Upper lobe of right lung (tissue), 1 donor: ENCODE results near the gene ASPRV1. TPM values are rescaled to one million over a fixed set of nuclear protein-coding genes. Genes with fewer than 3 reads are reported as not detected.

Experiments used
- ATAC-seq: fragments of 200-7000 bp; cut with Tn5 transposase; one replicate; pipeline ENCODE4 v1.9.1; 2020; ENCODE audit warnings: mild to moderate bottlenecking, moderate library complexity
- DNase-seq: peaks from one replicate; pipeline ENCODE4 v3.0.0-alpha.2; 2020
- H3K27ac ChIP-seq: fragments of 200-600 bp; one replicate; pipeline ENCODE4 v1.8.0; 2022
- H3K27me3 ChIP-seq: fragments of 200-600 bp; one replicate; pipeline ENCODE4 v1.8.0; 2022; ENCODE audit warnings: mild to moderate bottlenecking
- H3K36me3 ChIP-seq: fragments of 200-600 bp; one replicate; pipeline ENCODE4 v1.8.0; 2022
- H3K4me1 ChIP-seq: fragments of 200-600 bp; one replicate; pipeline ENCODE4 v1.8.0; 2022
- H3K4me3 ChIP-seq: fragments of 200-600 bp; one replicate; pipeline ENCODE4 v1.8.0; 2022; ENCODE audit warnings: mild to moderate bottlenecking
- H3K9me3 ChIP-seq: fragments of 200-600 bp; one replicate; pipeline ENCODE4 v1.8.0; 2022
- CTCF ChIP-seq: fragments of 200-600 bp; IDR thresholded peaks from one replicate; pipeline ENCODE4 v1.8.0; 2022; ENCODE audit warnings: antibody characterized with exemption
- intact Hi-C: fragments of 100-400 bp; cut with DNase I; formaldehyde crosslinking; loops from one replicate; pipeline ENCODE4 v1.11.0; 2022
- total RNA-seq: library from RNA; stranded (reverse); fragmentation: NEBNext Ultra II Directional; extraction: Animal tissue kit (Norgen Biotek cat#: 25700); gene quantifications from one replicate; pipeline ENCODE4 v1.2.1, GENCODE V29; 2021
- donor health status: DM: no; HTN: yes; CAD: no; lungs with severe emphysema.

Gene ASPRV1
- total RNA-seq, 1 donor from 2014 or later, result 2.1 TPM

- DNase-seq (no peak), ATAC-seq (no peak)
- no peak overlapping the region for H3K4me3 ChIP-seq
- H3K36me3 ChIP-seq, result no peaks in the 10 kb centered on the region
- no peak overlapping the region for H3K27ac ChIP-seq
- no peaks in the 10 kb centered on the region for H3K9me3 ChIP-seq
- TF ChIP-seq CTCF, result no peak
- intact Hi-C loops, result no loop called here
- H3K4me1 ChIP-seq, result no peaks in the 10 kb centered on the region
- H3K27me3 ChIP-seq, result no peaks in the 10 kb centered on the region
Measured at GRCh38 chr2:69977906-69978482, 16.6 kb upstream of the ASPRV1 start.

GRCh38 chr2:69977186-69977585, 15.8 kb upstream of the ASPRV1 start:
- intact Hi-C loops, result no loop called here
- H3K27ac ChIP-seq, result no peak overlapping the region
- TF ChIP-seq CTCF, result no peak
- H3K36me3 ChIP-seq, result no peaks in the 10 kb centered on the region
- H3K9me3 ChIP-seq, result no peaks in the 10 kb centered on the region
- DNase-seq (no peak), ATAC-seq (peak; percentile 35)
- no peaks in the 10 kb centered on the region for H3K4me1 ChIP-seq
- no peaks in the 10 kb centered on the region for H3K27me3 ChIP-seq
- no peak overlapping the region for H3K4me3 ChIP-seq

GRCh38 chr2:69975853-69976462, 14.5 kb upstream of the ASPRV1 start:
- Histone ChIP-seq H3K9me3 (no peaks in the 10 kb centered on the region), H3K27me3 (no peaks in the 10 kb centered on the region), H3K36me3 (no peaks in the 10 kb centered on the region), H3K4me1 (no peaks in the 10 kb centered on the region), H3K27ac (no peak overlapping the region), H3K4me3 (no peak overlapping the region)
- intact Hi-C loops, result no loop called here
- DNase-seq (no peak), ATAC-seq (peak; percentile 63)
- no peak for TF ChIP-seq CTCF

- Histone ChIP-seq H3K4me1 (no peaks in the 10 kb centered on the region), H3K27ac (no peak overlapping the region)
- DNase-seq, result no peak
Measured at GRCh38 chr2:69975136-69975852, 13.9 kb upstream of the ASPRV1 start.

GRCh38 chr2:69973335-69973735, 11.9 kb upstream of the ASPRV1 start:
- H3K27me3 ChIP-seq, result no peaks in the 10 kb centered on the region
- H3K9me3 ChIP-seq, result no peaks in the 10 kb centered on the region
- no peak for TF ChIP-seq CTCF
- no peak overlapping the region for H3K4me3 ChIP-seq
- DNase-seq (no peak), ATAC-seq (peak; percentile 22)
- intact Hi-C loops, result no loop called here
- no peaks in the 10 kb centered on the region for H3K36me3 ChIP-seq
- H3K4me1 ChIP-seq, result no peaks in the 10 kb centered on the region
- no peak overlapping the region for H3K27ac ChIP-seq

More at GRCh38 chr2:69975136-69975852, 13.9 kb upstream of the ASPRV1 start:
- no peak overlapping the region for H3K4me3 ChIP-seq
- TF ChIP-seq CTCF, result no peak
- H3K36me3 ChIP-seq, result no peaks in the 10 kb centered on the region
- no peaks in the 10 kb centered on the region for H3K27me3 ChIP-seq
- ATAC-seq, result no peak
- intact Hi-C loops, result no loop called here
- H3K9me3 ChIP-seq, result no peaks in the 10 kb centered on the region
